ENCODE results near the gene TNNT3. TPM values are rescaled to one million over a fixed set of nuclear protein-coding genes. Genes with fewer than 3 reads are reported as not detected.

Gene TNNT3
- total RNA-seq, 1 donor from 2014 or later = 0.70 TPM

GRCh38 chr11:1877211-1878136 is 42.0 kb upstream of the TNNT3 start:
- Mint-ChIP-seq H3K27me3 (ENCODE audit: insufficient read depth) (no peaks in the 10 kb centered on the region), H3K36me3 (ENCODE audit: low read depth) (peaks cover 2% of the 10 kb centered on the region), H3K4me3 (no peak overlapping the region), H3K4me1 (ENCODE audit: low read depth) (no peaks in the 10 kb centered on the region), H3K27ac (no peak overlapping the region), H3K9me3 (no peaks in the 10 kb centered on the region)
- no peak for DNase-seq (ENCODE audit: low spot score)
- intact Hi-C loops (cut with micrococcal nuclease) = no loop called here

- H3K9me3 Mint-ChIP-seq = no peaks in the 10 kb centered on the region
- no peaks in the 10 kb centered on the region for H3K27me3 Mint-ChIP-seq (ENCODE audit: insufficient read depth)
- DNase-seq (ENCODE audit: low spot score) = no peak
- no peaks in the 10 kb centered on the region for H3K4me1 Mint-ChIP-seq (ENCODE audit: low read depth)
- H3K36me3 Mint-ChIP-seq (ENCODE audit: low read depth) = peaks cover 2% of the 10 kb centered on the region
- no peak overlapping the region for H3K27ac Mint-ChIP-seq
- intact Hi-C loops (cut with micrococcal nuclease) = no loop called here
- no peak overlapping the region for H3K4me3 Mint-ChIP-seq
These were observed 41.1 kb upstream of the TNNT3 start for GRCh38 chr11:1878137-1879031.

- Mint-ChIP-seq H3K27ac (no peak overlapping the region), H3K36me3 (ENCODE audit: low read depth) (peaks cover 2% of the 10 kb centered on the region), H3K4me3 (no peak overlapping the region), H3K27me3 (ENCODE audit: insufficient read depth) (no peaks in the 10 kb centered on the region), H3K4me1 (ENCODE audit: low read depth) (no peaks in the 10 kb centered on the region), H3K9me3 (no peaks in the 10 kb centered on the region)
- DNase-seq (ENCODE audit: low spot score) = no peak
- intact Hi-C loops (cut with micrococcal nuclease) = no loop called here
These were observed 40.1 kb upstream of the TNNT3 start for GRCh38 chr11:1879342-1879940.

GRCh38 chr11:1879941-1880720 is 39.4 kb upstream of the TNNT3 start:
- H3K27me3 Mint-ChIP-seq (ENCODE audit: insufficient read depth) = no peaks in the 10 kb centered on the region
- H3K36me3 Mint-ChIP-seq (ENCODE audit: low read depth) = peaks cover 2% of the 10 kb centered on the region
- H3K27ac Mint-ChIP-seq = no peak overlapping the region
- no peaks in the 10 kb centered on the region for H3K4me1 Mint-ChIP-seq (ENCODE audit: low read depth)
- intact Hi-C loops (cut with micrococcal nuclease) = loop anchor here (5.0 kb wide), 1 partner anchor 37 kb away; the partner anchor contains the start of gene TNNT3
- no peaks in the 10 kb centered on the region for H3K9me3 Mint-ChIP-seq
- DNase-seq (ENCODE audit: low spot score) = no peak
- H3K4me3 Mint-ChIP-seq = no peak overlapping the region

GRCh38 chr11:1880746-1881441 is 38.6 kb upstream of the TNNT3 start:
- no peaks in the 10 kb centered on the region for H3K4me1 Mint-ChIP-seq (ENCODE audit: low read depth)
- intact Hi-C loops (cut with micrococcal nuclease) = loop anchor here (5.0 kb wide), 1 partner anchor 36 kb away; the partner anchor contains the start of gene TNNT3
- H3K27me3 Mint-ChIP-seq (ENCODE audit: insufficient read depth) = no peaks in the 10 kb centered on the region
- no peaks in the 10 kb centered on the region for H3K9me3 Mint-ChIP-seq
- H3K36me3 Mint-ChIP-seq (ENCODE audit: low read depth) = peaks cover 2% of the 10 kb centered on the region
- H3K27ac Mint-ChIP-seq = no peak overlapping the region
- no peak for DNase-seq (ENCODE audit: low spot score)
- H3K4me3 Mint-ChIP-seq = no peak overlapping the region

- no peaks in the 10 kb centered on the region for H3K9me3 Mint-ChIP-seq
- H3K36me3 Mint-ChIP-seq (ENCODE audit: low read depth) = peaks cover 2% of the 10 kb centered on the region
- no peaks in the 10 kb centered on the region for H3K27me3 Mint-ChIP-seq (ENCODE audit: insufficient read depth)
- no peak for DNase-seq (ENCODE audit: low spot score)
- H3K27ac Mint-ChIP-seq = no peak overlapping the region
- no peaks in the 10 kb centered on the region for H3K4me1 Mint-ChIP-seq (ENCODE audit: low read depth)
- intact Hi-C loops (cut with micrococcal nuclease) = loop anchor here (1.0 to 5.0 kb wide), 4 partner anchors 36 to 270 kb away; partner anchors contain the start of gene TNNT3
- no peak overlapping the region for H3K4me3 Mint-ChIP-seq
These were observed 37.9 kb upstream of the TNNT3 start for GRCh38 chr11:1881442-1882264.

GRCh38 chr11:1882265-1883238 is 37.0 kb upstream of the TNNT3 start:
- Mint-ChIP-seq H3K4me1 (ENCODE audit: low read depth) (no peaks in the 10 kb centered on the region), H3K36me3 (ENCODE audit: low read depth) (peaks cover 3% of the 10 kb centered on the region), H3K27me3 (ENCODE audit: insufficient read depth) (no peaks in the 10 kb centered on the region), H3K9me3 (no peaks in the 10 kb centered on the region), H3K27ac (no peak overlapping the region), H3K4me3 (no peak overlapping the region)
- DNase-seq (ENCODE audit: low spot score) = peak; percentile 60
- intact Hi-C loops (cut with micrococcal nuclease) = loop anchor here (1.0 to 5.0 kb wide), 4 partner anchors 35 to 269 kb away; partner anchors contain the start of gene TNNT3

GRCh38 chr11:1883346-1884302 is 35.9 kb upstream of the TNNT3 start:
- Mint-ChIP-seq H3K36me3 (ENCODE audit: low read depth) (peaks cover 9% of the 10 kb centered on the region), H3K4me3 (no peak overlapping the region), H3K4me1 (ENCODE audit: low read depth) (peaks cover 6% of the 10 kb centered on the region), H3K27ac (no peak overlapping the region), H3K9me3 (no peaks in the 10 kb centered on the region), H3K27me3 (ENCODE audit: insufficient read depth) (no peaks in the 10 kb centered on the region)
- intact Hi-C loops (cut with micrococcal nuclease) = loop anchor here (5.0 kb wide), 1 partner anchor 34 kb away; the partner anchor contains the start of gene TNNT3
- no peak for DNase-seq (ENCODE audit: low spot score)

GRCh38 chr11:1884303-1884700 is 35.2 kb upstream of the TNNT3 start:
- H3K4me1 Mint-ChIP-seq (ENCODE audit: low read depth) = peaks cover 10% of the 10 kb centered on the region
- DNase-seq (ENCODE audit: low spot score) = no peak
- no peak overlapping the region for H3K4me3 Mint-ChIP-seq
- intact Hi-C loops (cut with micrococcal nuclease) = loop anchor here (5.0 kb wide), 1 partner anchor 33 kb away; the partner anchor contains the start of gene TNNT3
- peaks cover 13% of the 10 kb centered on the region for H3K36me3 Mint-ChIP-seq (ENCODE audit: low read depth)
- no peaks in the 10 kb centered on the region for H3K9me3 Mint-ChIP-seq
- no peaks in the 10 kb centered on the region for H3K27me3 Mint-ChIP-seq (ENCODE audit: insufficient read depth)
- H3K27ac Mint-ChIP-seq = no peak overlapping the region
